Measurements from ENCODE around the gene TUBB1.
A peak's percentile ranks its signal among the peaks of the same experiment; 100 is the strongest.
"Not testable (repeated sequence)": the region's sequence is repeated elsewhere in the genome, so short reads cannot be mapped to it uniquely, and the experiment has no call there.

TUBB1 gene

GRCh38 chr20:59006167-59006863 lies 12.9 kb upstream of the TUBB1 start:
- DNase-seq (ENCODE audit: low read depth) = no peak

GRCh38 chr20:59006864-59007664 lies 12.2 kb upstream of the TUBB1 start, which contains the start of gene CTSZ:
CTSZ (minus strand) TSS chr20:59007254; CDS start chr20:59007128, 126 bp downstream.
- DNase-seq (ENCODE audit: low read depth) = no peak

GRCh38 chr20:59007665-59008511 lies 11.3 kb upstream of the TUBB1 start:
- no peak for DNase-seq (ENCODE audit: low read depth)

GRCh38 chr20:59008715-59009336 lies 10.4 kb upstream of the TUBB1 start:
- DNase-seq (ENCODE audit: low read depth) = no peak

GRCh38 chr20:59010321-59010994 lies 8.8 kb upstream of the TUBB1 start:
- DNase-seq (ENCODE audit: low read depth) = no peak

GRCh38 chr20:59010995-59011873 lies 8.0 kb upstream of the TUBB1 start:
- peak; percentile 84 for DNase-seq (ENCODE audit: low read depth)

- DNase-seq (ENCODE audit: low read depth) = not testable (repeated sequence)
Observed at GRCh38 chr20:59011874-59012157, 7.4 kb upstream of the TUBB1 start.

- no peak for DNase-seq (ENCODE audit: low read depth)
Observed at GRCh38 chr20:59013031-59013951, 5.9 kb upstream of the TUBB1 start.

GRCh38 chr20:59013959-59014608 lies 5.1 kb upstream of the TUBB1 start:
- DNase-seq (ENCODE audit: low read depth) = no peak

GRCh38 chr20:59014680-59015389 lies 4.4 kb upstream of the TUBB1 start:
- no peak for DNase-seq (ENCODE audit: low read depth)

GRCh38 chr20:59015411-59015810 lies 3.8 kb upstream of the TUBB1 start:
- no peak for DNase-seq (ENCODE audit: low read depth)

- no peak for DNase-seq (ENCODE audit: low read depth)
Observed at GRCh38 chr20:59015812-59016711, 3.2 kb upstream of the TUBB1 start.

- no peak for DNase-seq (ENCODE audit: low read depth)
Observed at GRCh38 chr20:59016795-59017492, 2.3 kb upstream of the TUBB1 start.

GRCh38 chr20:59017493-59018231 lies 1.6 kb upstream of the TUBB1 start:
- DNase-seq (ENCODE audit: low read depth) = no peak

- no peak for DNase-seq (ENCODE audit: low read depth)
Observed at GRCh38 chr20:59018817-59019216, 412 bp upstream of the TUBB1 start.

Measured in GM04504 (cell line).